Fibroblast of villous mesenchyme (primary cell): ENCODE data around the gene MAMDC2. TPM values are rescaled to one million over a fixed set of nuclear protein-coding genes. Genes with fewer than 3 reads are reported as not detected.
A peak's percentile ranks its signal among the peaks of the same experiment; 100 is the strongest.

Source experiments
- DNase-seq: peaks from one replicate; pipeline ENCODE4 v3.0.0-alpha.2; 2010; ENCODE audit warnings: low read depth
- H3K4me3 ChIP-seq: 2 replicates; pipeline ENCODE4 v1.5.1; 2011; ENCODE audit warnings: low read depth, mild to moderate bottlenecking, low read length
- total RNA-seq: library from RNA; depleted of rRNA; stranded (reverse); fragments of >200 nt; gene quantifications from 2 replicates; pipeline ENCODE4 v1.2.3, GENCODE V29; 2012
- TF ChIP-seq, protein P1 (sequence below): IDR thresholded peaks from 2 replicates; pipeline ENCODE4 v1.5.1; 2012; ENCODE audit warnings: low read depth, mild to moderate bottlenecking, low read length; ENCODE audit not compliant: insufficient read depth

MAMDC2 gene
- total RNA-seq, 1 donor: 22.9 TPM

GRCh38 chr9:70165006-70165602, 121.5 kb downstream of the MAMDC2 start:
- DNase-seq: peak; percentile 14
- H3K4me3 ChIP-seq: no peak overlapping the region
- TF ChIP-seq, protein P1, sequence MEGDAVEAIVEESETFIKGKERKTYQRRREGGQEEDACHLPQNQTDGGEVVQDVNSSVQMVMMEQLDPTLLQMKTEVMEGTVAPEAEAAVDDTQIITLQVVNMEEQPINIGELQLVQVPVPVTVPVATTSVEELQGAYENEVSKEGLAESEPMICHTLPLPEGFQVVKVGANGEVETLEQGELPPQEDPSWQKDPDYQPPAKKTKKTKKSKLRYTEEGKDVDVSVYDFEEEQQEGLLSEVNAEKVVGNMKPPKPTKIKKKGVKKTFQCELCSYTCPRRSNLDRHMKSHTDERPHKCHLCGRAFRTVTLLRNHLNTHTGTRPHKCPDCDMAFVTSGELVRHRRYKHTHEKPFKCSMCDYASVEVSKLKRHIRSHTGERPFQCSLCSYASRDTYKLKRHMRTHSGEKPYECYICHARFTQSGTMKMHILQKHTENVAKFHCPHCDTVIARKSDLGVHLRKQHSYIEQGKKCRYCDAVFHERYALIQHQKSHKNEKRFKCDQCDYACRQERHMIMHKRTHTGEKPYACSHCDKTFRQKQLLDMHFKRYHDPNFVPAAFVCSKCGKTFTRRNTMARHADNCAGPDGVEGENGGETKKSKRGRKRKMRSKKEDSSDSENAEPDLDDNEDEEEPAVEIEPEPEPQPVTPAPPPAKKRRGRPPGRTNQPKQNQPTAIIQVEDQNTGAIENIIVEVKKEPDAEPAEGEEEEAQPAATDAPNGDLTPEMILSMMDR: no peak

- H3K4me3 ChIP-seq: no peak overlapping the region
- no peak for DNase-seq
- TF ChIP-seq, protein P1: no peak
Measured at GRCh38 chr9:70168521-70168920, 124.9 kb downstream of the MAMDC2 start.

GRCh38 chr9:70169222-70169621, 125.6 kb downstream of the MAMDC2 start:
- no peak for DNase-seq
- H3K4me3 ChIP-seq: no peak overlapping the region
- TF ChIP-seq, protein P1: no peak

GRCh38 chr9:70170151-70170790, 126.6 kb downstream of the MAMDC2 start:
- no peak overlapping the region for H3K4me3 ChIP-seq
- DNase-seq: no peak
- TF ChIP-seq, protein P1: no peak

DNA sequence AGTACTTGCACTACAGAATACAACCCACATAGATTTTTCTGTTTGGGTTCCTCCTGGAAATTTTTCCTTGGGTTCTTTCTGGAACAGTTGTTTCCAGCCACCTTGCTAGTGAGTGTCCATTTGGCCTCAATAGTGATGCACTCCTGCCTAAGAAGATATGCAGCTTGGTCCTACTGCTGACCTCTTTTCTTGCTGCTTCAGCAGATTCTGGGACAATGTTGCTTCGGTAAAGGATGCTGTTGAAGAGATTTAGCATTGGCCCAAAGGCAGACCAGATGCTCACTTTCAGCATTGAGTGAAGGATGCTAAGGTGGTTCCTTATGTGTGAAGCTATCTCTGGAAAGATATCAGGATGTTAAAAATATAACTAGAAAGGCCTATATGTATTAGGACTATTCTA, 128.9 kb downstream of the MAMDC2 start:
- TF ChIP-seq, protein P1: no peak
- no peak for DNase-seq
- H3K4me3 ChIP-seq: no peak overlapping the region

GRCh38 chr9:70177121-70177520, 133.5 kb downstream of the MAMDC2 start:
- DNase-seq: no peak
- TF ChIP-seq, protein P1: no peak
- no peak overlapping the region for H3K4me3 ChIP-seq

GRCh38 chr9:70192707-70193106, 149.1 kb downstream of the MAMDC2 start:
- TF ChIP-seq, protein P1: no peak
- no peak overlapping the region for H3K4me3 ChIP-seq
- DNase-seq: no peak
